PC-3 (cell line): Measurements from ENCODE around the gene ATP12A. TPM values are rescaled to one million over a fixed set of nuclear protein-coding genes. Genes with fewer than 3 reads are reported as not detected.

ENCODE experiments used
- ATAC-seq: fragments of 200-7000 bp; cut with Tn5 transposase; 2 replicates; pipeline ENCODE4 v1.9.1; 2020; ENCODE audit warnings: mild to moderate bottlenecking, moderate library complexity
- BruUV-seq: library from RNA; stranded (reverse); fragments of 400-500 nt; replicated peaks from 2 replicates; lab custom pipeline; 2021; lab: Mats Ljungman, UMichigan
- CTCF ChIA-PET: fragments of 300-600 bp; sonication (Branson Sonifier 250); formaldehyde crosslinking; loops from one replicate; lab custom pipeline; 2022; ENCODE audit warnings: antibody characterized with exemption; lab: Charles Lee
- POLR2A ChIA-PET: fragments of 300-600 bp; sonication (Branson Sonifier 250); formaldehyde crosslinking; loops from one replicate; lab custom pipeline; 2022; ENCODE audit warnings: antibody characterized with exemption; ENCODE audit not compliant: unreplicated experiment; lab: Charles Lee
- DNase-seq: peaks from one replicate; pipeline ENCODE4 v3.0.0-alpha.2; 2015
- H2AFZ ChIP-seq: fragments of 300-600 bp; sonication (generic); 2 replicates; pipeline ENCODE4 v1.6.0; 2016; ENCODE audit warnings: antibody characterized with exemption, low read length
- H3F3A ChIP-seq: fragments of 300-600 bp; sonication (generic); one replicate; pipeline ENCODE4 v1.6.0; 2017; ENCODE audit warnings: antibody characterized with exemption, low read length, control low read depth, mild to moderate bottlenecking; ENCODE audit not compliant: unreplicated experiment
- H3K27ac ChIP-seq: fragments of 300-600 bp; sonication (generic); 2 replicates; pipeline ENCODE4 v1.5.1; 2016; ENCODE audit warnings: mild to moderate bottlenecking, low read length
- H3K27me3 ChIP-seq: fragments of 300-600 bp; sonication (generic); 2 replicates; pipeline ENCODE4 v1.6.1; 2016; ENCODE audit warnings: low read length, mixed read lengths
- H3K36me3 ChIP-seq: fragments of 300-600 bp; sonication (generic); 2 replicates; pipeline ENCODE4 v1.6.1; 2016; ENCODE audit warnings: low read depth, mixed run types, low read length, mixed read lengths
- H3K4me1 ChIP-seq: fragments of 300-600 bp; sonication (generic); 2 replicates; pipeline ENCODE4 v1.5.1; 2016; ENCODE audit warnings: low read length; ENCODE audit not compliant: insufficient read depth
- H3K4me2 ChIP-seq: fragments of 300-600 bp; sonication (generic); 2 replicates; pipeline ENCODE4 v1.6.0; 2016; ENCODE audit warnings: low read length
- H3K4me3 ChIP-seq: fragments of 300-600 bp; sonication (generic); 2 replicates; pipeline ENCODE4 v1.5.1; 2016; ENCODE audit warnings: mild to moderate bottlenecking, low read length, mixed read lengths
- H3K79me2 ChIP-seq: fragments of 300-600 bp; sonication (generic); 2 replicates; pipeline ENCODE4 v1.6.1; 2017; ENCODE audit warnings: low read length, mixed read lengths
- H3K9ac ChIP-seq: fragments of 300-600 bp; sonication (generic); 2 replicates; pipeline ENCODE4 v1.6.0; 2016; ENCODE audit warnings: mild to moderate bottlenecking, low read length
- H3K9me2 ChIP-seq: fragments of 300-600 bp; sonication (generic); replicated peaks from 2 replicates; pipeline ENCODE4 v1.6.1; 2016; ENCODE audit warnings: mixed run types, low read length, mixed read lengths
- H3K9me3 ChIP-seq: fragments of 300-600 bp; sonication (generic); 2 replicates; pipeline ENCODE4 v1.6.1; 2016; ENCODE audit warnings: low read length, mixed read lengths
- H4K20me1 ChIP-seq: fragments of 300-600 bp; sonication (generic); 2 replicates; pipeline ENCODE4 v1.6.1; 2016; ENCODE audit warnings: low read length, mixed read lengths
- EZH2 ChIP-seq: fragments of 300-600 bp; sonication (generic); IDR thresholded peaks from one replicate; pipeline ENCODE4 v1.6.1; 2017; ENCODE audit warnings: antibody characterized with exemption, mild to moderate bottlenecking, low read length; ENCODE audit not compliant: unreplicated experiment
- EZH2phosphoT487 ChIP-seq: fragments of 300-600 bp; sonication (generic); IDR thresholded peaks from 2 replicates; pipeline ENCODE4 v1.6.1; 2018; ENCODE audit warnings: mild to moderate bottlenecking, antibody characterized with exemption, low read length, borderline replicate concordance
- intact Hi-C: fragments of 100-400 bp; cut with micrococcal nuclease; formaldehyde crosslinking; loops from 2 replicates; pipeline ENCODE4 v1.9.0; 2023
- total RNA-seq: library from RNA; depleted of rRNA; stranded (reverse); fragments of >200 nt; gene quantifications from 2 replicates; pipeline ENCODE4 v1.2.3, GENCODE V29; 2014
- TF ChIP-seq, protein P1 (sequence below): fragments of 300-600 bp; sonication (generic); conservative IDR thresholded peaks from 2 replicates; pipeline ENCODE4 v1.5.1; 2017; ENCODE audit warnings: antibody characterized with exemption, low read depth, mild to moderate bottlenecking, low read length

Gene ATP12A
- total RNA-seq, 1 experiment from 2014 or later: 0.11 TPM

DNA sequence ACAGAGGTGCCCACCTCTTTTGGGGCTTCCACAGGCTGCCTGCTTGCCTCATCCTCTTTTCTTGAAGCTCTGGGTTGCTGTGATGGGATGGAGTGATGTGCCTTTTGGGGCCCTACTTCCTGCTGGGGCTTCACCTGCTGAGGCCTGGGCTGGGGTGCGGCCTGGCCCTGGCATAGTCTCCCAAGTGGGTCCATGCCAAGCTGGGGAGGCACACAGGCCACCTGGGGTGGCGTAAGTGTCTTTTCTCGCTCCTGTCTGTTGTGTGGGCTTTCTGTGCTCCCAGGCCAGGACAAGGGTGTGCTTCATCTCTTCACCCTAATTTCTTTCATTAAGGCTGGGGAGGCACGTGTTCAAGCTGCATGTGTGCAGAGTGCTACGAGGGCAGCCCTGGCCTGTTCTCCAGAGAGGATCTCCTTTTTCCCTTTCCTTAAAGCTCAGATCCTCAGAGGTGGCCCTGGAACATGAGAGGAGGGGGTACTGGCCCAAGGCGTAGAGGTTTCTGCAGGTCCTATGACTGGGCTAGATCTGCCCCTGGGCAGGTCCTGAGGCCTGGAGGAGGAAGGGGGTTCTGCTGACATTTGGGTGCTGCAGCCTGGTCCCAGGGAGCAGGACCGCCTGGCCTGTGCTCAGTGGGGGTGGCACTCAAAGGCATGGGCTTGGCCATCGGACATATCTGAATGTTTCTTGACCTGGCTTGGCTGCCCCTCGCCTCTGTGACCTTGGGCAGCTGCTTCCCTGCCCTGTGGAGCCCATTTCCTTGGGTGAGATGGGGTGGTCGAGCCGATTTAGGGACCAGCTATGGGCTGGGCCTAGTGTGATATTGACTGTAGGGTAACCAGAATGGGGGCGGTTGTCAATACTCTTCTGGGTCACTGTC, 60.0 kb downstream of the ATP12A start:
- no peak overlapping the region for H3K4me2 ChIP-seq
- H4K20me1 ChIP-seq: no peaks in the 10 kb centered on the region
- ChIA-PET CTCF (no interaction called here), POLR2A (no interaction called here)
- no peaks in the 10 kb centered on the region for H3K4me1 ChIP-seq
- TF ChIP-seq, protein P1, sequence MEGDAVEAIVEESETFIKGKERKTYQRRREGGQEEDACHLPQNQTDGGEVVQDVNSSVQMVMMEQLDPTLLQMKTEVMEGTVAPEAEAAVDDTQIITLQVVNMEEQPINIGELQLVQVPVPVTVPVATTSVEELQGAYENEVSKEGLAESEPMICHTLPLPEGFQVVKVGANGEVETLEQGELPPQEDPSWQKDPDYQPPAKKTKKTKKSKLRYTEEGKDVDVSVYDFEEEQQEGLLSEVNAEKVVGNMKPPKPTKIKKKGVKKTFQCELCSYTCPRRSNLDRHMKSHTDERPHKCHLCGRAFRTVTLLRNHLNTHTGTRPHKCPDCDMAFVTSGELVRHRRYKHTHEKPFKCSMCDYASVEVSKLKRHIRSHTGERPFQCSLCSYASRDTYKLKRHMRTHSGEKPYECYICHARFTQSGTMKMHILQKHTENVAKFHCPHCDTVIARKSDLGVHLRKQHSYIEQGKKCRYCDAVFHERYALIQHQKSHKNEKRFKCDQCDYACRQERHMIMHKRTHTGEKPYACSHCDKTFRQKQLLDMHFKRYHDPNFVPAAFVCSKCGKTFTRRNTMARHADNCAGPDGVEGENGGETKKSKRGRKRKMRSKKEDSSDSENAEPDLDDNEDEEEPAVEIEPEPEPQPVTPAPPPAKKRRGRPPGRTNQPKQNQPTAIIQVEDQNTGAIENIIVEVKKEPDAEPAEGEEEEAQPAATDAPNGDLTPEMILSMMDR: no peak
- TF ChIP-seq EZH2: no peak
- no peak for TF ChIP-seq EZH2phosphoT487
- no peak overlapping the region for H3K27ac ChIP-seq
- H3F3A ChIP-seq: no peaks in the 10 kb centered on the region
- no TSS peak for BruUV-seq
- no peaks in the 10 kb centered on the region for H3K9me2 ChIP-seq
- H3K27me3 ChIP-seq: no peaks in the 10 kb centered on the region
- H3K36me3 ChIP-seq: no peaks in the 10 kb centered on the region
- no peak overlapping the region for H3K4me3 ChIP-seq
- intact Hi-C loops: no loop called here
- H3K9me3 ChIP-seq: no peaks in the 10 kb centered on the region
- no peak for DNase-seq
- no peaks in the 10 kb centered on the region for H3K79me2 ChIP-seq
- no peak overlapping the region for H3K9ac ChIP-seq
- ATAC-seq: no peak
- H2AFZ ChIP-seq: no peak overlapping the region

DNA sequence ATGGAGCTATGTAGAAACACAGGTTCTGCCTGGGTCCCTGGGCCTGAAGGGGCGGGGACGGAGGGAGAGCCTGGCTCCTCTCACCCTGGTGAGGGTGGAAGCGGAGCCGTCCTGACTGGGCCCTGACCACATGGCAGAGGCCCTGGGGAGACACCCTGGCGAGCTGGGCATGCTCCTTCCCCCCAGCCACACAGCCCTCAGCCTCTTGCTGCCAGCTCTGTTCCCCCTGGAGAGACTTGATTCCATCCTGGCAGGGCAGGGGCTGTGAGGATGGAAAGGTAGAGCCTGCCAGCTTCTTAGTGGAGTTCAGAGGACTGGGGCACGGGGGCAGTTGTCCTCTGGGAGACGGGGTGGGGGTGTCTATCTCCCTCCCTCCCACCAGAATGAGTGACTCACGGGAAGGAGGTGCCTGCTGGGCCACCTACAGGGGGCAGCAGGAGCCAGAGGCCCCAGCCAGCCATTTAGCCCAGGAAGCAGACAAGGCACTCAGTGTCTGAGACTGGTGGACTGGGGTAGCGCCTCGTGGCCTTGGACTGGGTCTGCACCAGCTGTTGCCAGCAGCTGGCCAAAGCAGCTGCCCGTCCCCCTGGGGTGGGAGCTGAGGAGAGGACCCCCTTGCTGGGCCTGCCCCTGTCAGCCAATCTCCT, 60.9 kb downstream of the ATP12A start:
- no peak; the same call in 1 of the 2 replicates for ATAC-seq
- no peaks in the 10 kb centered on the region for H3K27me3 ChIP-seq
- H3K9me3 ChIP-seq: no peaks in the 10 kb centered on the region
- POLR2A ChIA-PET: no interaction called here
- H3K4me2 ChIP-seq: no peak overlapping the region
- BruUV-seq: no TSS peak
- H3K36me3 ChIP-seq: no peaks in the 10 kb centered on the region
- no peak for TF ChIP-seq EZH2phosphoT487
- TF ChIP-seq, protein P1: no peak; the same call in 1 of the 2 replicates
- no peak for TF ChIP-seq EZH2
- no peaks in the 10 kb centered on the region for H4K20me1 ChIP-seq
- no peaks in the 10 kb centered on the region for H3K79me2 ChIP-seq
- H3K4me3 ChIP-seq: no peak overlapping the region
- intact Hi-C loops: no loop called here
- DNase-seq: no peak
- CTCF ChIA-PET: no interaction called here
- H3K9ac ChIP-seq: no peak overlapping the region
- no peaks in the 10 kb centered on the region for H3F3A ChIP-seq
- H3K27ac ChIP-seq: no peak overlapping the region
- no peaks in the 10 kb centered on the region for H3K4me1 ChIP-seq
- H3K9me2 ChIP-seq: no peaks in the 10 kb centered on the region
- no peak overlapping the region for H2AFZ ChIP-seq
